Neural progenitor cell (in vitro differentiated cells): ENCODE results near the gene RARG.

Experiments
- EZH2phosphoT487 ChIP-seq: fragments of 200-600 bp; sonication (generic); IDR thresholded peaks from 2 replicates; pipeline ENCODE4 v1.6.1; 2017; ENCODE audit warnings: antibody characterized with exemption
- TF ChIP-seq, protein P1 (sequence below): fragments of 200-600 bp; sonication (generic); IDR thresholded peaks from 2 replicates; pipeline ENCODE4 v1.5.1; 2017; ENCODE audit warnings: antibody characterized with exemption, mild to moderate bottlenecking

DNA sequence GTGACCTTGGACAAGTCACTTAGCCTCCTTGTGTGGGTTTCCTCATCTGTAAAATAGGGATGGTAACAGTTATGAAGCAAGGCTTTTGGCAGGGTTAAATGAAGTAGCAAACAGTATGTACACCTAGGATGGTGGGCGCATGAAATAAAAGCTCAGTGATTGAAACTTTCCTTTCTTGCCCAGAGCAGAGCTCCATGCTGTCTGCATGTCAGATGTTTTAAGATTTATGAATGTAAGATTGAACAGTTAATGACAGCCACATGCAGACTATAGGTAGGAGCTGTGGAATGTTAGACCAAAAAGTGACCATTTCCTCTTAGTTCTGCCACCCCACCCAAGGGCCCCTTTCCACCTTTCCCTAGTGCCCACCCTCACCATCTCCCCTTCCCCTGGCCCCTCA, 37.0 kb downstream of the RARG start:
- TF ChIP-seq EZH2phosphoT487, result no peak
- TF ChIP-seq, protein P1, sequence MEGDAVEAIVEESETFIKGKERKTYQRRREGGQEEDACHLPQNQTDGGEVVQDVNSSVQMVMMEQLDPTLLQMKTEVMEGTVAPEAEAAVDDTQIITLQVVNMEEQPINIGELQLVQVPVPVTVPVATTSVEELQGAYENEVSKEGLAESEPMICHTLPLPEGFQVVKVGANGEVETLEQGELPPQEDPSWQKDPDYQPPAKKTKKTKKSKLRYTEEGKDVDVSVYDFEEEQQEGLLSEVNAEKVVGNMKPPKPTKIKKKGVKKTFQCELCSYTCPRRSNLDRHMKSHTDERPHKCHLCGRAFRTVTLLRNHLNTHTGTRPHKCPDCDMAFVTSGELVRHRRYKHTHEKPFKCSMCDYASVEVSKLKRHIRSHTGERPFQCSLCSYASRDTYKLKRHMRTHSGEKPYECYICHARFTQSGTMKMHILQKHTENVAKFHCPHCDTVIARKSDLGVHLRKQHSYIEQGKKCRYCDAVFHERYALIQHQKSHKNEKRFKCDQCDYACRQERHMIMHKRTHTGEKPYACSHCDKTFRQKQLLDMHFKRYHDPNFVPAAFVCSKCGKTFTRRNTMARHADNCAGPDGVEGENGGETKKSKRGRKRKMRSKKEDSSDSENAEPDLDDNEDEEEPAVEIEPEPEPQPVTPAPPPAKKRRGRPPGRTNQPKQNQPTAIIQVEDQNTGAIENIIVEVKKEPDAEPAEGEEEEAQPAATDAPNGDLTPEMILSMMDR, result no peak
